Neural cell (in vitro differentiated cells): ENCODE measurements around the gene REXO5.

Source experiments
- EP300 ChIP-seq: fragments of 450-650 bp; conservative IDR thresholded peaks from 2 replicates; pipeline ENCODE4 v1.6.1; 2014; ENCODE audit warnings: antibody characterized with exemption, mild to moderate bottlenecking, moderate library complexity; ENCODE audit not compliant: poor library complexity, severe bottlenecking
- EZH2 ChIP-seq: fragments of 200-600, 300-800 bp; shearing (Covaris generic), sonication (generic); IDR thresholded peaks from 2 replicates; pipeline ENCODE4 v1.6.1; 2014; ENCODE audit warnings: antibody characterized with exemption, low read length, borderline replicate concordance, mild to moderate bottlenecking; ENCODE audit not compliant: insufficient read depth, poor library complexity, severe bottlenecking
- MXI1 ChIP-seq: fragments of 450-650 bp; conservative IDR thresholded peaks from 2 replicates; pipeline ENCODE4 v1.6.1; 2014; ENCODE audit warnings: antibody characterized with exemption, mild to moderate bottlenecking; ENCODE audit not compliant: poor library complexity, severe bottlenecking
- POLR2AphosphoS5 ChIP-seq: IDR thresholded peaks from 2 replicates; pipeline ENCODE4 v1.6.1; 2012
- RAD21 ChIP-seq: fragments of 450-650 bp; conservative IDR thresholded peaks from 2 replicates; pipeline ENCODE4 v1.6.1; 2014; ENCODE audit warnings: antibody characterized with exemption, mild to moderate bottlenecking, moderate library complexity
- SMC3 ChIP-seq: fragments of 450-650 bp; conservative IDR thresholded peaks from 2 replicates; pipeline ENCODE4 v1.6.1; 2014; ENCODE audit warnings: antibody characterized with exemption, mild to moderate bottlenecking, moderate library complexity; ENCODE audit not compliant: poor library complexity
- TAF1 ChIP-seq: IDR thresholded peaks from 2 replicates; pipeline ENCODE4 v1.6.1; 2012; ENCODE audit warnings: low read depth
- TF ChIP-seq, protein P1 (sequence below): fragments of 450-650 bp; IDR thresholded peaks from 2 replicates; pipeline ENCODE4 v1.5.1; 2014; ENCODE audit warnings: antibody characterized with exemption, mild to moderate bottlenecking, moderate library complexity; ENCODE audit not compliant: poor library complexity, severe bottlenecking
- TF ChIP-seq, protein P2 (sequence below): IDR thresholded peaks from 2 replicates; pipeline ENCODE4 v1.6.1; 2012; ENCODE audit warnings: borderline replicate concordance

DNA sequence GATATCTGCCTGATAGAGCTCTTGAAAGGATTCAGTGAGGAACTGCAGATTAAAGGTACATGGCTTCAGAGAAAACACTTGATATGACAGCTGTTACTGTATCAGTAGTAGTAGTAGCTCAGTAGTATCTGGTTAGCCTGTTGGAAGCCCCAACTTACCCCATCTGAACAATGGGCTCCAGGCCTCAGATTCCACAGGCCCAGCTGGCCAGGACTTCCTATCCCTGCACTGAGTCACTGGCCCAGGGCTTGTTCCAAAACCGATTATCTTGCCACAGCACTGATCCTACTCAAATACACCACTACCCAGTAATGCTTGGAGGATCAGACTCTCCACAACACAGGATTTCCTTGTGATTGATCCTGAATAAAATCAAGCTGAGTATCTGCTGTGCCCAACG, 61.3 kb downstream of the REXO5 start:
- TF ChIP-seq TAF1 = no peak
- TF ChIP-seq, protein P1, sequence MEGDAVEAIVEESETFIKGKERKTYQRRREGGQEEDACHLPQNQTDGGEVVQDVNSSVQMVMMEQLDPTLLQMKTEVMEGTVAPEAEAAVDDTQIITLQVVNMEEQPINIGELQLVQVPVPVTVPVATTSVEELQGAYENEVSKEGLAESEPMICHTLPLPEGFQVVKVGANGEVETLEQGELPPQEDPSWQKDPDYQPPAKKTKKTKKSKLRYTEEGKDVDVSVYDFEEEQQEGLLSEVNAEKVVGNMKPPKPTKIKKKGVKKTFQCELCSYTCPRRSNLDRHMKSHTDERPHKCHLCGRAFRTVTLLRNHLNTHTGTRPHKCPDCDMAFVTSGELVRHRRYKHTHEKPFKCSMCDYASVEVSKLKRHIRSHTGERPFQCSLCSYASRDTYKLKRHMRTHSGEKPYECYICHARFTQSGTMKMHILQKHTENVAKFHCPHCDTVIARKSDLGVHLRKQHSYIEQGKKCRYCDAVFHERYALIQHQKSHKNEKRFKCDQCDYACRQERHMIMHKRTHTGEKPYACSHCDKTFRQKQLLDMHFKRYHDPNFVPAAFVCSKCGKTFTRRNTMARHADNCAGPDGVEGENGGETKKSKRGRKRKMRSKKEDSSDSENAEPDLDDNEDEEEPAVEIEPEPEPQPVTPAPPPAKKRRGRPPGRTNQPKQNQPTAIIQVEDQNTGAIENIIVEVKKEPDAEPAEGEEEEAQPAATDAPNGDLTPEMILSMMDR = no peak
- no peak for TF ChIP-seq RAD21
- no peak for TF ChIP-seq EP300
- TF ChIP-seq EZH2 = no peak
- no peak for TF ChIP-seq POLR2AphosphoS5
- TF ChIP-seq, protein P2, sequence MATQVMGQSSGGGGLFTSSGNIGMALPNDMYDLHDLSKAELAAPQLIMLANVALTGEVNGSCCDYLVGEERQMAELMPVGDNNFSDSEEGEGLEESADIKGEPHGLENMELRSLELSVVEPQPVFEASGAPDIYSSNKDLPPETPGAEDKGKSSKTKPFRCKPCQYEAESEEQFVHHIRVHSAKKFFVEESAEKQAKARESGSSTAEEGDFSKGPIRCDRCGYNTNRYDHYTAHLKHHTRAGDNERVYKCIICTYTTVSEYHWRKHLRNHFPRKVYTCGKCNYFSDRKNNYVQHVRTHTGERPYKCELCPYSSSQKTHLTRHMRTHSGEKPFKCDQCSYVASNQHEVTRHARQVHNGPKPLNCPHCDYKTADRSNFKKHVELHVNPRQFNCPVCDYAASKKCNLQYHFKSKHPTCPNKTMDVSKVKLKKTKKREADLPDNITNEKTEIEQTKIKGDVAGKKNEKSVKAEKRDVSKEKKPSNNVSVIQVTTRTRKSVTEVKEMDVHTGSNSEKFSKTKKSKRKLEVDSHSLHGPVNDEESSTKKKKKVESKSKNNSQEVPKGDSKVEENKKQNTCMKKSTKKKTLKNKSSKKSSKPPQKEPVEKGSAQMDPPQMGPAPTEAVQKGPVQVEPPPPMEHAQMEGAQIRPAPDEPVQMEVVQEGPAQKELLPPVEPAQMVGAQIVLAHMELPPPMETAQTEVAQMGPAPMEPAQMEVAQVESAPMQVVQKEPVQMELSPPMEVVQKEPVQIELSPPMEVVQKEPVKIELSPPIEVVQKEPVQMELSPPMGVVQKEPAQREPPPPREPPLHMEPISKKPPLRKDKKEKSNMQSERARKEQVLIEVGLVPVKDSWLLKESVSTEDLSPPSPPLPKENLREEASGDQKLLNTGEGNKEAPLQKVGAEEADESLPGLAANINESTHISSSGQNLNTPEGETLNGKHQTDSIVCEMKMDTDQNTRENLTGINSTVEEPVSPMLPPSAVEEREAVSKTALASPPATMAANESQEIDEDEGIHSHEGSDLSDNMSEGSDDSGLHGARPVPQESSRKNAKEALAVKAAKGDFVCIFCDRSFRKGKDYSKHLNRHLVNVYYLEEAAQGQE = no peak
- no peak for TF ChIP-seq SMC3
- TF ChIP-seq MXI1 = no peak
